Hepatocyte (in vitro differentiated cells): Measurements from ENCODE around the gene PSMB3.

ENCODE experiments used
- CTCF ChIP-seq: fragments of 200-600 bp; sonication (generic); IDR thresholded peaks from 2 replicates; pipeline ENCODE4 v1.5.1; 2016; ENCODE audit warnings: antibody characterized with exemption, mild to moderate bottlenecking; ENCODE audit not compliant: poor library complexity
- EZH2phosphoT487 ChIP-seq: fragments of 200-600 bp; sonication (generic); IDR thresholded peaks from one replicate; pipeline ENCODE4 v1.6.1; 2018; ENCODE audit warnings: antibody characterized with exemption, mild to moderate bottlenecking, low read depth, moderate library complexity; ENCODE audit not compliant: unreplicated experiment, severe bottlenecking

GRCh38 chr17:38777641-38778250, 25.2 kb downstream of the PSMB3 start:
- TF ChIP-seq CTCF (no peak), EZH2phosphoT487 (no peak)
